ENCODE data around the gene MCF2L2. TPM values are rescaled to one million over a fixed set of nuclear protein-coding genes. Genes with fewer than 3 reads are reported as not detected.

The MCF2L2 gene
- polyA plus RNA-seq, 2 of the 4 experiments (the other 2 are of a cell fraction) = 0.03 to 0.05 TPM

DNA sequence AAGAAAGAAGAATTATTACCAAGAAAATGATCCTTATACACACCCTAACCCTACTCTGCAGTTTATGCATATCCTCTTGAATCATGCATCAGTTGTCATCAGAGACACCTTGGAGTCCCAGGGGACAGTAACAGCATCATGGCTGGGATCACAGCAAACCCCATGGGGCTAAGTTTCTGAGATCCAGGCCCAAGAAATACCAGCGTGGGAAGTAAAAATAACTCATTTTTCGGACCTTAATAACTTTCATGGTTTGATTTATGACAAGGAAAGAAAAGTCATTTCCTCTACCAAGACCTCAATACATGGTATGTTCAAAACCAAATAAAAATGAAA, 214.2 kb downstream of the MCF2L2 start:
- FAIRE-seq (no peak), ATAC-seq (no peak)
- POLR2A ChIA-PET = no interaction called here

DNA sequence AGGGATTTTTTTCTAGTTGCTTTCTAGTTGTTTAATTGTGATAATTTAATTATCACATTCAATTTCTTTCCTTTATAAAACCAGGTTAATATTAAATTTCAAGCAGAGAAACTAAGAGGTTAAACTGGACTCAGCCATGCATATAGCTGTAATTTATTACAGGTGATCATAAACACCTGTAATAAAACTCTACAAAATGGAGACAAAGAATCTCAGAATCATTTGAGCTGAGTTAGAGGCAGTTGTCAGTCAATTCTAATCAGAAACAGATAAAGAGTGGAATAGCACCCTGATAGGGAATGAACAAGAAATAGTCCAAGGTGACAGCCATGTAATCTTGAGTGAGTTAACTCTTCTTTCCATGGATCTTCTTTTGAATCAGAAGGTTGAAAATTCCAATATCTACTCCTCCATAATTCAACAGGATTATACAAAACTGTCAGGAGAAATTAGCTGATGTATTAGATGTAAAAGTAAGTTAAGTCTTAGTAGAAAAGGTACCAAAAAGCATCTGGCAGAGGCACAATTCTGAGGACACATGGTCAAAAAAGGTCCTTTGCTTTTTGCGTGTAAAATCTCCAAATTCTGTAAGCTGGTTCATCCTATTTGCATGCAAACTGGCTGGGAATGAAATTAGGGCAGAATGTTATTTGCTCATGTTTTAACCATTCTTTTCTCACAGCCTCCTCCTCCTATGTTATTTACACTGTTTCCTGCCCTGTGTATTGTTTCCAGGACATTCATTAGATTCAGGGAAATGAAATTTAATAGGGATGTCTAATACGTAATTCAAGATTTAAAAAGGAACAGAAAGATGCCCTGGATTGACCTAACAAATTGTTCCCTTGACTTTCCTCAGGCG, 214.8 kb downstream of the MCF2L2 start:
- POLR2A ChIA-PET = no interaction called here
- no peak for FAIRE-seq

More for the DNA sequence above, 214.2 kb downstream of the MCF2L2 start:
- no peak for DNase-seq (ENCODE audit: low read depth in 1 of 2, low spot score in 1 of 2)
- Histone ChIP-seq H3K27ac (no peak overlapping the region), H3K4me3 (no peak overlapping the region), H3K4me2 (no peak overlapping the region), H3K4me1 (no peaks in the 10 kb centered on the region), H3K9me3 (no peaks in the 10 kb centered on the region)
- CTCF ChIA-PET = interaction anchor here (2.4 kb wide), 1 partner anchor 29 kb away, joined by 12 read pairs; no protein-coding TSS in a partner anchor
- WGBS (ENCODE audit: missing lambda C conversion rate) = 53% methylated on average over 2 of the region's 2 CpGs
- TF ChIP-seq, protein P1, sequence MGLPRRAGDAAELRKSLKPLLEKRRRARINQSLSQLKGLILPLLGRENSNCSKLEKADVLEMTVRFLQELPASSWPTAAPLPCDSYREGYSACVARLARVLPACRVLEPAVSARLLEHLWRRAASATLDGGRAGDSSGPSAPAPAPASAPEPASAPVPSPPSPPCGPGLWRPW (IDR thresholded peaks at IDR 0.05) = no peak
- TF ChIP-seq BHLHE40 (IDR thresholded peaks at IDR 0.05; ENCODE audit: low read depth, low read length) = no peak
- no peak for TF ChIP-seq RAD21 (conservative IDR thresholded peaks at IDR 0.05 in 1 of 2, IDR thresholded peaks at IDR 0.05 in 1 of 2)
- no peak for TF ChIP-seq CEBPB (IDR thresholded peaks at IDR 0.05)
- TF ChIP-seq, protein P2, sequence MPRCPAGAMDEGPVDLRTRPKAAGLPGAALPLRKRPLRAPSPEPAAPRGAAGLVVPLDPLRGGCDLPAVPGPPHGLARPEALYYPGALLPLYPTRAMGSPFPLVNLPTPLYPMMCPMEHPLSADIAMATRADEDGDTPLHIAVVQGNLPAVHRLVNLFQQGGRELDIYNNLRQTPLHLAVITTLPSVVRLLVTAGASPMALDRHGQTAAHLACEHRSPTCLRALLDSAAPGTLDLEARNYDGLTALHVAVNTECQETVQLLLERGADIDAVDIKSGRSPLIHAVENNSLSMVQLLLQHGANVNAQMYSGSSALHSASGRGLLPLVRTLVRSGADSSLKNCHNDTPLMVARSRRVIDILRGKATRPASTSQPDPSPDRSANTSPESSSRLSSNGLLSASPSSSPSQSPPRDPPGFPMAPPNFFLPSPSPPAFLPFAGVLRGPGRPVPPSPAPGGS (IDR thresholded peaks at IDR 0.05) = no peak
- TF ChIP-seq, protein P3, sequence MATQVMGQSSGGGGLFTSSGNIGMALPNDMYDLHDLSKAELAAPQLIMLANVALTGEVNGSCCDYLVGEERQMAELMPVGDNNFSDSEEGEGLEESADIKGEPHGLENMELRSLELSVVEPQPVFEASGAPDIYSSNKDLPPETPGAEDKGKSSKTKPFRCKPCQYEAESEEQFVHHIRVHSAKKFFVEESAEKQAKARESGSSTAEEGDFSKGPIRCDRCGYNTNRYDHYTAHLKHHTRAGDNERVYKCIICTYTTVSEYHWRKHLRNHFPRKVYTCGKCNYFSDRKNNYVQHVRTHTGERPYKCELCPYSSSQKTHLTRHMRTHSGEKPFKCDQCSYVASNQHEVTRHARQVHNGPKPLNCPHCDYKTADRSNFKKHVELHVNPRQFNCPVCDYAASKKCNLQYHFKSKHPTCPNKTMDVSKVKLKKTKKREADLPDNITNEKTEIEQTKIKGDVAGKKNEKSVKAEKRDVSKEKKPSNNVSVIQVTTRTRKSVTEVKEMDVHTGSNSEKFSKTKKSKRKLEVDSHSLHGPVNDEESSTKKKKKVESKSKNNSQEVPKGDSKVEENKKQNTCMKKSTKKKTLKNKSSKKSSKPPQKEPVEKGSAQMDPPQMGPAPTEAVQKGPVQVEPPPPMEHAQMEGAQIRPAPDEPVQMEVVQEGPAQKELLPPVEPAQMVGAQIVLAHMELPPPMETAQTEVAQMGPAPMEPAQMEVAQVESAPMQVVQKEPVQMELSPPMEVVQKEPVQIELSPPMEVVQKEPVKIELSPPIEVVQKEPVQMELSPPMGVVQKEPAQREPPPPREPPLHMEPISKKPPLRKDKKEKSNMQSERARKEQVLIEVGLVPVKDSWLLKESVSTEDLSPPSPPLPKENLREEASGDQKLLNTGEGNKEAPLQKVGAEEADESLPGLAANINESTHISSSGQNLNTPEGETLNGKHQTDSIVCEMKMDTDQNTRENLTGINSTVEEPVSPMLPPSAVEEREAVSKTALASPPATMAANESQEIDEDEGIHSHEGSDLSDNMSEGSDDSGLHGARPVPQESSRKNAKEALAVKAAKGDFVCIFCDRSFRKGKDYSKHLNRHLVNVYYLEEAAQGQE (IDR thresholded peaks at IDR 0.05) = no peak
- TF ChIP-seq MAZ (IDR thresholded peaks at IDR 0.05; ENCODE audit: borderline replicate concordance, low read depth, low read length) = no peak
- no peak for TF ChIP-seq ZNF302 (CRISPR knock-in tag; IDR thresholded peaks at IDR 0.05)
- no peak for TF ChIP-seq FOXS1 (CRISPR knock-in tag; IDR thresholded peaks at IDR 0.05)
- TF ChIP-seq GATA3 (IDR thresholded peaks at IDR 0.05; ENCODE audit: borderline replicate concordance) = no peak
- TF ChIP-seq POLR2AphosphoS2 (conservative IDR thresholded peaks at IDR 0.05; ENCODE audit: low read length) = no peak
- TF ChIP-seq, protein P4, sequence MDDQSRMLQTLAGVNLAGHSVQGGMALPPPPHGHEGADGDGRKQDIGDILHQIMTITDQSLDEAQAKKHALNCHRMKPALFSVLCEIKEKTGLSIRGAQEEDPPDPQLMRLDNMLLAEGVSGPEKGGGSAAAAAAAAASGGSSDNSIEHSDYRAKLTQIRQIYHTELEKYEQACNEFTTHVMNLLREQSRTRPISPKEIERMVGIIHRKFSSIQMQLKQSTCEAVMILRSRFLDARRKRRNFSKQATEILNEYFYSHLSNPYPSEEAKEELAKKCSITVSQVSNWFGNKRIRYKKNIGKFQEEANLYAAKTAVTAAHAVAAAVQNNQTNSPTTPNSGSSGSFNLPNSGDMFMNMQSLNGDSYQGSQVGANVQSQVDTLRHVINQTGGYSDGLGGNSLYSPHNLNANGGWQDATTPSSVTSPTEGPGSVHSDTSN (IDR thresholded peaks at IDR 0.05) = no peak
- no peak for TF ChIP-seq TFCP2L1 (CRISPR knock-in tag; IDR thresholded peaks at IDR 0.05)
- no peak for TF ChIP-seq ZC3H11A (IDR thresholded peaks at IDR 0.05)
- TF ChIP-seq CHD4 (IDR thresholded peaks at IDR 0.05; ENCODE audit: borderline replicate concordance) = no peak
- no peak for TF ChIP-seq FOSB (CRISPR knock-in tag; IDR thresholded peaks at IDR 0.05)
- TF ChIP-seq KDM5A (IDR thresholded peaks at IDR 0.05) = no peak

More for the DNA sequence above, 214.8 kb downstream of the MCF2L2 start:
- Histone ChIP-seq H3K9me3 (no peaks in the 10 kb centered on the region), H3K4me2 (no peak overlapping the region), H3K4me3 (no peak overlapping the region), H3K27ac (no peak overlapping the region), H3K4me1 (no peaks in the 10 kb centered on the region)
- ATAC-seq (no peak), DNase-seq (ENCODE audit: low read depth in 1 of 2, low spot score in 1 of 2) (no peak)
- CTCF ChIA-PET = interaction anchor here (2.4 kb wide), 1 partner anchor 28 kb away, joined by 12 read pairs; no protein-coding TSS in a partner anchor
- TF ChIP-seq GATA3 (IDR thresholded peaks at IDR 0.05; ENCODE audit: borderline replicate concordance) (no peak), RARB (CRISPR knock-in tag; IDR thresholded peaks at IDR 0.05) (no peak), FOXS1 (CRISPR knock-in tag; IDR thresholded peaks at IDR 0.05) (no peak), BHLHE40 (IDR thresholded peaks at IDR 0.05; ENCODE audit: low read depth, low read length) (no peak), KDM1A (IDR thresholded peaks at IDR 0.05; ENCODE audit: low read depth) (no peak), PHF8 (IDR thresholded peaks at IDR 0.05; ENCODE audit: borderline replicate concordance, low read depth) (no peak)
- TF ChIP-seq, protein P5, sequence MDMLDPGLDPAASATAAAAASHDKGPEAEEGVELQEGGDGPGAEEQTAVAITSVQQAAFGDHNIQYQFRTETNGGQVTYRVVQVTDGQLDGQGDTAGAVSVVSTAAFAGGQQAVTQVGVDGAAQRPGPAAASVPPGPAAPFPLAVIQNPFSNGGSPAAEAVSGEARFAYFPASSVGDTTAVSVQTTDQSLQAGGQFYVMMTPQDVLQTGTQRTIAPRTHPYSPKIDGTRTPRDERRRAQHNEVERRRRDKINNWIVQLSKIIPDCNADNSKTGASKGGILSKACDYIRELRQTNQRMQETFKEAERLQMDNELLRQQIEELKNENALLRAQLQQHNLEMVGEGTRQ (IDR thresholded peaks at IDR 0.05) = no peak
- WGBS (ENCODE audit: missing lambda C conversion rate) = 85% methylated on average over 3 of the region's 3 CpGs
